NCI-H2227 (cell line): ENCODE data around the gene FAXDC2.

Experiments used
- DNase-seq: peaks from one replicate; lab custom pipeline; 2025; ENCODE audit not compliant: unreplicated experiment; lab: John Stamatoyannopoulos, UW

Gene FAXDC2, protein sequence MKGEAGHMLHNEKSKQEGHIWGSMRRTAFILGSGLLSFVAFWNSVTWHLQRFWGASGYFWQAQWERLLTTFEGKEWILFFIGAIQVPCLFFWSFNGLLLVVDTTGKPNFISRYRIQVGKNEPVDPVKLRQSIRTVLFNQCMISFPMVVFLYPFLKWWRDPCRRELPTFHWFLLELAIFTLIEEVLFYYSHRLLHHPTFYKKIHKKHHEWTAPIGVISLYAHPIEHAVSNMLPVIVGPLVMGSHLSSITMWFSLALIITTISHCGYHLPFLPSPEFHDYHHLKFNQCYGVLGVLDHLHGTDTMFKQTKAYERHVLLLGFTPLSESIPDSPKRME

DNA sequence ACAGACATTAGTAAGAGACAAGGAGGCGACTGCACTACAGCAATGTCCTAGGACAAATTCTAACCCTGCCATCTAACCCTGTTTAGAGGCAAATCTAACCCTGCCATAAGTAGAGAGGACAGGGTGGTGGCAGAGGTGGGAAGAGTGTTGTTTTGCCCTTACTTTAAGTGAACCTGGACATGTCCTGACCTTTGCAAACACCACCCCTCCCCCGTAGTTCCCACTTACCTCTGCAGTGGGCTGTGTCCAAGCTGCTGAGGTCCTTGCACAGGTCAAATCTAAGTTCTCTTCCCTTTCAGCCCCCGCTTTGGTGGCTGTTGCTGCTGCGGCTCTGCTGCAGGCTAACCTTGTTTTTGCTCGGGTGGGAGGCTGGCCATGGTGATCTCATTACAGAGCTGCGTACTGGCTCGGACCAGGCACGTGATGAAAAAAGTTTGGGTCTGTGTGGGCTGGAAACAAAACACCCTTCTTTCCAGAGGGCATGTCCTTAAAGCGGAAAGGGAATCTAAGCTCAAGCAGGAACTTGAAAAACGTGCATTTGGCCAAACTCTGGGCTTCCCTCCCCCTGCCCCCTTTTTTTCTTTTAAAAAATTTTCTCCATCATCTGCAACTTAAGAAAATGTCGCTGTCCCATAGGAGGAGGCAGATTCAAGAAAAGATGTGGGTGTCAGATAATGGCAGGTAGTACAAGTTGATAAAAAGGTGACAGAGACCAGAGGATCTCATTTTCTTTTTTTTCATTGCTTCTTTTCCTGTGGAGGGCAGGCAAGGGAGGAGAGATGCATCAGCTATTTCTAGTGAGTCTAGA, at the start of gene FAXDC2:
TSS of gene FAXDC2 (minus strand) at position 349 of the 808 bp plus-strand sequence. CDS start 12,425 bp downstream, outside the sequence.
- peak; percentile 5 for DNase-seq

DNA sequence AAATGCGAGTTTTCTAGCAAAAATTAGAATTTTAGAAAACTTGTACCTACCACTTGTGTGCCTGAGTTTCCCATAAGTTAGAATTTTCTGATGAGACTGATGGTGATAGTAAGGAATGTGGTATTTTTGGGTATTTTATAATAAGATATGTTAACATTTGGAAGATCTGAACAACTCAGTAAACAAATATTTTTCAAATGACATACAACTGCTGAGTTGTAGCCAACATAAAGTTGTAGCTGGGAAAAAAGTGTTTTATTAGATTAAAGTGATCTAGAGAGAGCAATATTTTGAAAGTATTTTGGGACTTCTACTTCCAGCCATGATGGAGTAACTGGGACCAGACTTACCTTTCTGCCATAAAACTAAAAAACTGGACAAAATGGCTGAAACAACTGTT, 49.7 kb upstream of the FAXDC2 start:
- no peak for DNase-seq

DNA sequence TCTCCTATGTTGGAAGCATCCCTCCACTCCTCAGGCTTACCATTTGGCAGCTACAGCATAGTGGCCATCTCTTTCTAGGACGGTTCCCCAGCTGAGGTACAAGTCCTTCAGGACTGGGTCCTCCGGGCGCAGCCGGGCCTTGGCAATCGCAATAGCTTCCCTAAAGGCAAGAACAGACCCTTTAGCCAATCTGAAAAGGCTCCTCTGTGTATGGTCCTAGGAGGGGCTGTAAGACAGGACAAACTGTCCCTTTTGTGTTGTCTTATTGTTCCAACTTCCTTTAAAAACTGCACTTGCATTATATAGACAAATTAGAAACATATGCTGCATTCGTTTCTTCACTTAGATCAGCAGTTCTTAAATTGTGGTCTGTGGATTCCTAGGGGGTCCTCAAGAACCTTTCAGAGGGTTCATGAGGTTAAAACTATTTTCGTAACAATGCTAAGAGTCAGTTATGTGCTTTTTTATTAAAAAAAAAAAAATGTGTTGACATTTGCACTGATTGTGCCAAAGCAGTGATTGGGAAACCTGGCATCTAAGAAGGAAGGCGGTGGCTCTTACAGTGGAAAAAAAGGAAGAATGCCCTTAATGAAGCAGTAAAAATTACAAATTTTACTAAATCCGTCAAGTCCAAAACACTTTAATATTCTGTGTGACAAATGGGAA, 48.9 kb upstream of the FAXDC2 start:
- DNase-seq: no peak

DNA sequence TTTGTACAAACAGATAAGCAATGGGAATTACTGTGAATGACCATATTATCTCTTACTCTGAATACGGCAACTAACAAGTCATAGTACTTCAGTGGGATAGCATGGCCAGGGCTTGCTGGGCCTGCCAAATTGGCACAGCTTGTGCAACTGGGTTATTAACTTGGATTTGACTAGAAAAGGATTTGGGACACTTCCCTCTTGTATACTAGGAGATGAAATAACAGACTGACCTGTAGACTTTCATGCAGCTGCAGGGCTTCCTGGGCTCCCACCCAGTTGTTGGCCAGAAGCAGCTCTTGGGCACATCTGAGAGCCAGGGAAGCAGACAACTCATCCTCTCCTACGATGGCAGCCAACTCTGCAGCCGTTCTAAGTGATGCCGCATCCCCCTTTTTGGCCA, 47.8 kb upstream of the FAXDC2 start:
- DNase-seq: no peak

DNA sequence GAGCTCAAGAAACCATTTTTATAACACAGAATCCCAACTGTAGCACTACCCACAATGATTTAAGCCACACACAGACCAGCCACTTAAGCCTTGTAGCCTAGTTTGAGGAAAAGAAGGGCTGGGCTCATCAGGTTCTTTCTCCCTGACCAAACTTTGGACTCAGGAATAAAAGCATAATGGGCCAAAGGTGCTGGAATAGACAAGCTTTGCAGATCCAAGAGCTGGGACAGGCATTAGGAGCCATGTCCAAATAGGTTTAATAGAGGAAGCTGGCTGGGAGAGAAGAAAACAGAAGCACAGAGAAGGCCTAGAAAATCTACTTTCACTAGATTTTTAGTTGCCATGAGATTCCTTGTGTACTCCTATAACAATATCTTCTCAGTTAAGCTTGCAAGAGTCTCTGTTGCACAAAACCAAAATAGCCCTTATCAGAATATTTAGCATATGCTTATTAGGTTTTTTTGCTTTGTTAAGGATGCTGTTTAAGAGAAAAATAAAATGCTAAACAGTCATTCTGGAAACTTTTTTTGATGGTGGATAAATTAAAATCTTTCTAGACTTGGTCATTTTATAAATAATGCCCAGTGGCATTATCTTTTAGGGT, 46.3 kb upstream of the FAXDC2 start:
- no peak for DNase-seq

DNA sequence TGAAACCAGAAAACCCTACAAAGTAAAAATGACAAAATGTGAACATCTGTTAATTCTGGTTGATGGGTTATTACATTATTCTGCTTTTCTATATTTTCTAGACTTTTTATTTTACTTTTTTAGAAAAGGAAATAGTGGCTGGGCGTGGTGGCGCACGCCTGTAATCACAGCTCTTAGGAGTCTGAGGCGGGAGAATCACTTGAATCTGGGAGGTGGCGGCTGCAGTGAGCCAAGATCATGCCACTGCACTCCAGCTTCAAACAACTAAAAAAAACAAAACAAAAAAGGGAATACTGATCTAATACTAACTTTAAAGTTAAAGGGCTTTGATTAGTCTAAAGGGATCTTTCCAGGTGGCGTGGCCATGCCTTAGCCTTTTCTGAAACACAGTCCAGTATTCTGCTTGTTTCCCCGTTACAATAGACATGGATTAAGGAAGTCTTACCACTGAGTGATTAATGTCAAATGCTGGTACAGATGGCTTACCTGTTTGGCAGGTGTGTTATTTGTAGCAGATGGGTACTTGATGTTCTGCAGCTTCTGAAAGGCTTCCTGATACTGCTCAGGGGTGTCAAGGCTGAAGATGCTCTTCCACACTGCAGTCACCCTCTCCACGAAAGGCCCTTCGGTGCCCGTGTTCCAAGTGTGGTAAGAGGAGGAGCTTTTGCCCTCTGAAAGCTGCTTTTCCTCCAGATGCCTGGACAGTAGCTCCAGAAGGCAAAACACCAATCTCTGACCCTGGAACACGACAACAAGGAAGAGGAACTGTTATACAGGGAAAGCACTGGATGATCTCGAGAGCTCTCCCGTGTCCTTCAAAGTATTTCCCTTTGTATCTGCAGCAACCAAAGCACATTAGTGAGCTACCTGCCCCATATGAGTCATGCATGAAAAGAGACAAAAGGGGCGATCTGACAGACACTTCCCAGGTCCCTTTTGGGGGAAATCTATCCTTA, 45.5 kb upstream of the FAXDC2 start:
- DNase-seq: no peak

DNA sequence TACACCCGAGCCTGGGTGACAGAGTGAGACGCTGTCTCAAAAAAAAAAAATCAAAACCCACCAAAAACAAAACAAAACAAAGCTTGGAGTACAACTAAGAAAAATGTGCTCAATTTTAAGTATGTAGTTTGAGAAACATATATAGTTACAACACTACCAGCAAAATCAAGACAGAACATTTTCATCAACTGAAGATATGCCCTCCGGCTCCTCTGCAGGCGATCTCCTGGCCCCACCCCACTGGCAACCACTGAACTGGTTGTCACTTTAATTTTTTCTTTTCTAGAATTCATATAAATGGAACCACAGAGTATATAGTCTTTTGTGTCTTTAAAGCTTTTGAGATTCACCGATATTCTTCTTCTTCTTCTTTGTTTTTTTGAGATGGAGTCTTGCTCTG, 43.0 kb upstream of the FAXDC2 start:
- DNase-seq: no peak

DNA sequence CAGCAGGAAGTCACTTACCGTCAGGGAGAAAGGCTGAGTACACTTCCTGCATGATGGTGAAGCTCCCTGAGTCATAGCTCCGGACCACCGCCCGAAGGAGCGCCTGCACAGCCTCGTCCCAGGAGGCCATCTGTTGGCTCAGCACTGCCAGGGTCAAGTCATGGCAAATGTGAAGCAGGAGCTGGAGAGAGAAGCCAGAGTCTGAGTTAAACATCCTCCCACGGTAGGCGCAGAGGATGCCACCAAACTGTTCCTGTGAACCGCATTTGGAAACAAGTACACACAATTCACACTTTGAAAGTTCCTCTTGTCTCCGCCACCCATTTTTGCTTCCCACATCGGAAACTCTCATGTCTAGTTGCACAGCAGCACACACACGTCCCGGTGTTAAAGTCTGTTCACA, 42.0 kb upstream of the FAXDC2 start:
- DNase-seq: no peak

DNA sequence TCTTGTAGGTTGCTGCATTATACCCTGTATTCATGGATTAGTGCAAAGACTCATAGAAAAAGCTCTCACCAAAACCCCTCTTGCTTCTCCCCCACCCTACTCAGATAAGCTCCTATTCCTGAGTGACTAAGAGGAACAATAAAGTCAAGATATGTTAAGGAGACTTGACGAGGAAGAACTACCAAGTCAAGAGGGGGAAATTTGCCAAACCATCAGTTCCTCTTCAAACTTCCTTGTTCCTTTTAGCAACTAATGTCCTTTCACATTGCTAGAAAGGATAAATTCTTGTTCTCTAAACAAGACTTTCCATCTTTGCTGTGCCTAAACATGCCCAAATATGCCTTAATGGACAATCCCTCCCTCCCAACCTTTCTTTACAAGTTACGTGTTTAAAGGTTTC, 35.0 kb upstream of the FAXDC2 start:
- no peak for DNase-seq

DNA sequence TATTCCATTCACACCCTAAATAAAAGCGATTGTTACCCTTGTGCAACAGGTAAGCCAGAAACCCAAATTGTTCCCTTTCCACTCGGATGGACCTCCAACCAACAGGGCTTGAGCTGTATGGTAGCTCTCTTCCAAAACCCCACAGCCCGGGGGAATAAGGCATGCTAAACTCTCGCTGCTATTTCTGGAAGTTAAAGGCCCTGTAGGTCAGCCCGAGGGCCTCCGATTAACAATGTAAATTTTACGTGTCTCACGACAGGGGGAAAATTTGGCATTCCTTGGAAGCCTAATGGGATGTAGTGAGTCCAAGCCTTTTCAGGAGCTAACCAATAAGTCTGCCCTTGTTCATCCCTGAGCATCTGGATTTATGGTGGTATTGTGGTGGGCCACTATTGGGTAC, 34.0 kb upstream of the FAXDC2 start:
- DNase-seq: no peak

DNA sequence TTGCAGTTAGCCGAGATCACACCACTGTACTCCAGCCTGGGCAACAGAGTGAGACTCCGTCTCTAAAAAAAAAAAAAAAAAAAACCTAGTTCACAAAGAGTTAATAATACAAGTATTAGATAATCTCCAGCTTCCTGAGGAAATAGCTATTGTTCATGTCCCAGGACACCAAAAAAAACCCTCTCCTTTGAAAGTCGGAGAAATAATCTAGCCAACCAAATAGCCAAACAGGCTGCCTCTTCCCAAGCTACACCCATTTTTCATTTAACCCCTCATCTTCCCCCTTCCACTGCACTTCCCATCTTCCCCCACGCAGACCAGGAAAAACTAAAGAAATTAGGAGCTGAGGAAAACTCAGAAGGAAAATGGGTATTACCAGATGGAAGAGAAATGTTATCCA, 31.6 kb upstream of the FAXDC2 start:
- DNase-seq: no peak

DNA sequence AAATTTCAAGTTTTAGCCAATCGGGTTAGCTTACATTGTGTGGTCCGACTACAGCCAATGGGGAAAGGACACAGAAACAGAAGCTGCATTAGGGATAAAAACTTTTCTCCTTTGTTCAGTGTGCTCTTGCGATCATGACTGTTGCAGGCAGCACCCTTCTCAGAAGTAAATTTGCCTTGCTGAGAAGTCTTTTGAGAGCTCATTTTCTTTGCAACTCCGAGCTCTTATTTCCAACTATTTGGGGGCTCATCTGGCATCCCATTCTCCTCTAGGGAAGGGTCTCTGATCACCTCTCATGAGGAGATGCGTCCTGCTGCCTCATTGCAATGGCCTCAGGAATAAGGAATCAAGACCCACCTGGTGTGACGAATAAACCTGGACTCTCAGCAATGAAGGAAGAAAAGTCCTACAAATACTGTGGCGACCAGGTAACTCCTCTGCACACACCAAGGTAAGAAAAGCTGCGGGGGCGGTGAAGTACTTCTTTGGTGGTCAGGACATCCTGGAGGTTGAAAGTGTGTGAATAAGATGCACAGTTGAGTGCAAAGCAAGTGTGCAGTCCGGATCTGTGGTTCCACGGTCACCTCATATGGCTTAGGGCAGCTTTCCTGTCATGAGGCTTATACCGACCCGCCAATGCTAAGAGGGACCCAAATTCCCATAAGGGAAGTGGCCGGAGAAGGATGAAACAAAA, 28.4 kb upstream of the FAXDC2 start:
- no peak for DNase-seq

DNA sequence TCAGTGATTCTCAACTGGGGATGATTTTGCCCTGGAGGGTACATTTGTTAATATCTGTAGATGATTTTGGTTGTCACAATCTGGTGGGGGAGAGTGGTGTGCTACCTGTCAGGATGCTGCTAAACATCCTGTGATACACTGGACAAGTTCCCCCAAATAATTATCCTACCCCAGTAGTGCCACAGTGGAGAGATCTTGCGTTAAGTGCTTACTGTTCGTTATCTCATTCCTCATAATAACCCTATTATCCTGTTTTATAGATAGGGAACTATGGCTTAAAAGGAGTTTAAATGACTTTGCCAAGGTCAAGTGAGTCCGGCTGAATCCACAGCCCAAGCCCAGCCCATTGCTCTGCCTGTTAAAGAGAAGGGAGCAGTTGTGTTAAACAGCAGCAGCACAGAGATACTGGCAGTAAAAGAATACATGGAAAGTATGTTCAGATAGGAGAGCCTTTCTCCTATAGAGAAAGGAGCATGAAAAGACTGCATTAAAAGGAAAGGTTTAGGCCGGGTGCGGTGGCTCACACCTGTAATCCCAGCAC, 23.5 kb upstream of the FAXDC2 start:
- no peak for DNase-seq

DNA sequence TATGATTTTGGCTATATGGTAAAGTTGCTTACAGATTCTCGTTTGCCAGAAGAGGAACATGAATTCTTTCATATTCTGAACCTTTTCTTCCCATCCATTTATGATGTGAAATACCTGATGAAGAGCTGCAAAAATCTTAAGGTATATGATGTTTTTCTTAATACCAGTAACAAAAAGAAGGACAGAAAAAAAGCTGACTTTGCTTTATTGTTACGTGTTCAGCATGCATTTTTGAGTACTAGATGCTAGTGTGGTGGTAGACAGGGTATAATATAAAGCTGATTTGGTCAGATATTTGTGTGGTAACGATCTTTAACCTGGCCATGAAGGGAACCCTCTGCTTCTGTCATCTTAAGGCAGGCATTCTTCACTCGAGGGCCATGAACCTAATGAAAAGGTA, 21.3 kb upstream of the FAXDC2 start:
- DNase-seq: no peak

DNA sequence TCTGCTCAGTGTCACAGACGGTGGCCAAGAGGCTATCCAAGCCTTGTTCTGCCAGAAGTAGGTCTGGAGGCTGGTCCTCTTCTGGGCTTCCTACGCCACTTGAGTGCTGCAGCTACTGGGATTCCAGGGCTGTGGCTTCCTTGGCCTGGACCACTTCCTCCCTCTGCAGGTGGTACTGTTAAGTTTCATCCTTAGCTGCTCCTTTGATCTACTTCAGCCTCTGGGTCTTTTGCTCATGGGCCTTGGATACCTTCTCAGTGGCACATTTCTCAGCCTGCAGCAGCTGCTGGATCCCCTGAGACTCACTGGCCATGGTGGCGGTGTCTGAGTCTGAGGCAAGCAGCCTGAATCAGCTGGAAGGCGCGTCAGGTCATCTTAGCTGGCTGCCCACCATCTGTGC, 18.3 kb upstream of the FAXDC2 start:
- DNase-seq: no peak

DNA sequence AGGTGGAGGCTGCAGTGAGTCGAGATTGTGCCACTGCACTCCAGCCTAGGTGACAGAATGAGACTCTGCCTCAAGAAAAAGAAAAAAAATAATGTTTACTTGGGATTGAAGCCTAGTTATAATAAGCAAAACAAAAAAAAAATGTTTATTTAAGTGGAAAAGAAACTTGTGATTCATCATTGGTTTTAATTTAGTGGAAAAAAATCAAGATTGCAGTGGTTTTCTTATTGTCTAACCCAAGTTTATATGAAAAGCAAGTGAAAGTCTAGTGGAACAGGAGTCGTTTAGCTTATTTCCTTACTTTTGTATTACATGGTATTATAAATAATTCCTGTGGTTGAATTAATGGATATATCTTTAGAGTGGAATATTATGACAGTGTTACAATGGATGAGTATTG, 16.4 kb upstream of the FAXDC2 start:
- DNase-seq: no peak

DNA sequence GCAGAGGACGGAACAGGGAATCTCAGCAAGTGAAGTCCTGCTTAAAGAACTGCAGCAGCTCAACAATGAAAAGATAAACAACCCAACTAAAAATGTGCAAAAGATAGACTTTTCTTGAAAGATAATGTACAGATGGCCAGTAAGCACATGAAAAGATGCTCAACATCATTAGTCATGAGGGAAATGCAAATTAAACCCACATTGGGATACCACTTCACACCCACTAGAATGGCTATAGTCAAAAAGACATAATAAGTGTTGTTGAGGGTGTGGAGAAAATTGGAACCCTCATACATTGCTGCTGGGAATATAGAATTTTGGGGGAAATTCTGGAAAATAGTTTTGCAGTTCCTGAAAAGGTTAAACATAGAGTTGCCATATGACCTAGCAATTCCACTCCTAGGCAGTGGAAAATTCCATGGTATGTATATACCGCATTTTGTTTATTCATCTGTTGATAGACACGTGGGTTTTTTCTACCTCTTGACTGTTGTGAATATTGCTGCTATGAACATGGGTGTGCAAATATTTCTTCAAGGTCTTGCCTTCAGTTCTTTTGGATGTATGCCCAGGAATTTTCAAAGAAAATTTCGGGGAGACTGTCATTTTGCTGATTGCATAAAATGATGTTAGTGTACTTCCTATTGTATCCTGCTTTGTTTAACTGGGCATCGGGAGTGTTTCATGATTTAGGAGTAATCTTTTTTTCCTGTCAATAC, 15.2 kb upstream of the FAXDC2 start:
- no peak for DNase-seq

DNA sequence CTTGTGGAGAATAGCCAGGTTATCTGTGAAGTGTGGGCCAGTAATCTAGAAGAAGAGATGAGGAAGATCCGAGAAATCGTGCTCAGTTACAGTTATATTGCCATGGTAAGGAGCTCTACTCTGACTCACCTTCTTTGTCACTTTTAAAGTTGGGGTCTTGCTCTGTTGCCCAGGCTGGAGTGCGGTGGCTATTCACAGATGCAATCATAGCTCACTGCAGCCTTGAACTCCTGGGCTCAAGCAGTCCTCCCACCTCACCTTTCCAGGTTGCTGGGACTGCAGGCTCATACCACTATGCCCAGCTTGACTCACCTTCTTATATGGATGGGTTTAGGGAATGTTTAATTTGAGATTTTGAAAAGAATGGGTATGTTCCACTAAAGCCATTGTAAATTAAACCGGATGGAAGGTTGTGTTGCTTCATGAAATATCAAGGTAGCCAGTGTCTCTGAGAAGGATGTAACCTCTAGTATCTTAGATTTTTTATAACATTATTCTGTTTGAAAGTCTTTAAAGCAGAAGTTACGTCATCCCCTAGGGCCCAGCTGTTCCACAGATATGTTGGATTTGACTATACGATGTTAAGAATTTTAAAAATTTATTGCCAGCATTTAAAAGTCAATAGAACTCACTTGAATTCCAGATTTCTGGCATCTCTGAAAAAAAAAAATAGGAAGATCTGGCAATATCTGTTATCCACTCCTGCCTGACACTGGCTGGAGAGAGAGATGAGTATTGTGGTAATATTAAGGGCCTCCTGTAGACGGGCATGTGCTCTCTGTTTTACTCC, 13.1 kb upstream of the FAXDC2 start:
- DNase-seq: no peak
